NCI-H774 (cell line): ENCODE measurements around the gene SDHAF2.
"Not testable (repeated sequence)": the region's sequence is repeated elsewhere in the genome, so short reads cannot be mapped to it uniquely, and the experiment has no call there.

Experiments used
- DNase-seq: peaks from one replicate; lab custom pipeline; 2025; lab: John Stamatoyannopoulos, UW

Gene SDHAF2

DNA sequence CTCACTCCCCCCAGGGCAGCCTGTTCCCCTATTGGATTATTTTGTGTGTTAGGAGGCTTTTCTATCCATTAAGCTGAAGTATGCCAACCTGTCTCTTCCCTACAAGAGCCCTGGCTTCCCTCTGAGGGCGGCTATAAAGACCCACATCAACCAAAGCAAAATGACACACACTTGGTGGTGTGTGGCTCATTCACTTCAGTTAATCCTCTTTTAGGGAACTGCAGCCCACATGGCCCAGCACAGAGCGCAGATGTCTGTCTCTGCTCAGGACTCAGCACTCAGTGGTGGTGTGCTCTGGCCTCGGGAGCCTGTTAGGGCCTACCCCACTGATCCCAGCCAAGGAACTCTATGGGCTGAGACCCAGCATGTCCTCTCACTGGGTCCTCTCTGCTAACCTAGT lies 46.4 kb downstream of the SDHAF2 start:
- no peak for DNase-seq

DNA sequence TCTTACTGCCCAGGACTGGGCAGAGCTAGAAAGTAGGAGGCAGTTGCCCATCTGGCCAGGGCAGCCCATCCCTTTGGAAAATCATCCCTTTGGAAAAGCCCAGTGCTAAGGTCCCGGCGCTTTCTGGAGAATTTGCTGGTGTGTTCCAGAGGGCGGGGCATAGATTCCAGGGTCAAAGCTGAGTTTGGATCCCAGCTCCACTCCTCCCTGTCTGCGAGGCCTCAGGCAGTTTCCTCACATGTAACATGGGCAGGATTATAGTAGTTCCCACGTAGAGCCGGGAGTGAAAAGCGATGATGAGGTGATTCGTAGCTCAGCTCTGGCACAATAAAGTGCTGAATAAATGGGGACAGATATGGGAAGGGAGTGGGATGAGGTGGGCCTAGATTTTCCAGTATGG lies 47.2 kb downstream of the SDHAF2 start:
- no peak for DNase-seq

- DNase-seq, result peak; percentile 27
Observed at GRCh38 chr11:61477727-61478148, 47.8 kb downstream of the SDHAF2 start.

DNA sequence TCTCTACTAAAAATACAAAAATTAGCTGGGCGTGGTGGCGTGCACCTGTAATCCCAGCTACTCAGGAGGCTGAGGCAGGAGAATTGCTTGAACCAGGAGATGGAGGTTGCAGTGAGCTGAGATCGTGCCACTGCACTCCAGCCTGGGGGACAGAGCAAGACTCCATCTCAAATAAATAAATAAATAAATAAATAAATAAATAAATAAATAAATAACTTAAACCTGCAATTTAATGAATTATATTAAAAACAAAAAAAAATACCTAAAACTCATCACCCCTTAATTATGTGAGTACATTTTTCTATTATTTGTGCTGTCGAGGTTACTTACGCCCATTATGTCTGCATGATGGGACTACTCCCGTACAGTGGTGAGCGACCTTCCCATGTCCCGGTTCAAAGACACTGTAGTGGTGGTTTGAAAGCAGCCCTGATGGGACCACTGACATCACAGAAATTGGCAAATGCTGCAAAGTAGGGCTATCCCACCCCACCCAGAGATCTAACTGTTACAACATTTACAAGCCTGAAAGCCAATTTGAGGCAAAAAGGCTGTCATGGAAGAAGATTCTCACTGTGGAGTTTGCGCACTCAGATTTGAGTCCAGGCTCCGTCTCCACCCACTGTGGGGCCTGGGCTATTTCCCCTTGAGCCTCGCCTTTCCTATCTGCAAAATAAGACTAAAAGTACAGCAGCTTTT lies 49.6 kb downstream of the SDHAF2 start:
- DNase-seq, result not testable (repeated sequence)

- DNase-seq, result no peak
Observed at GRCh38 chr11:61480261-61480993, 50.5 kb downstream of the SDHAF2 start.

- peak; percentile 6 for DNase-seq
Observed at GRCh38 chr11:61480994-61481335, 51.0 kb downstream of the SDHAF2 start.

DNA sequence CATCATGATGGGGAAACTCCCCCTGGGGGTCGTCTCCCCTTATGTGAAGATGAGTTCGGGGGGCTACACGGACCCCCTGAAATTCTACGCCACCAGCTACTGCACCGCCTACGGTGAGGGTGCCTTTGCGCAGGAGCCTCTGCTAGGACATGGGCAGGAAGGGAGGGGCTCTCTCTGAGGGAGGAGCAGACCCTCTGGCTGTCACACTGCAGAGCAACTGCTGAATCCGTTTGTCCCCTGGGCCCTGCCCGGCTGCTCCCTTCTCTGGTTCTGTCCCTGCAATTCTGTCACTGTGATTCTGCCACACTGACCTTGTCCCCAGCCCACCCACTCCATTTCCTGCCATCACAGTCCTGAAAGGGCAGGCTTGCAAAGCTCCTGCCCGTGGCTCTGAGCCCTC lies 51.9 kb downstream of the SDHAF2 start:
- no peak for DNase-seq

- no peak for DNase-seq
Observed at GRCh38 chr11:61482513-61482912, 52.6 kb downstream of the SDHAF2 start.

DNA sequence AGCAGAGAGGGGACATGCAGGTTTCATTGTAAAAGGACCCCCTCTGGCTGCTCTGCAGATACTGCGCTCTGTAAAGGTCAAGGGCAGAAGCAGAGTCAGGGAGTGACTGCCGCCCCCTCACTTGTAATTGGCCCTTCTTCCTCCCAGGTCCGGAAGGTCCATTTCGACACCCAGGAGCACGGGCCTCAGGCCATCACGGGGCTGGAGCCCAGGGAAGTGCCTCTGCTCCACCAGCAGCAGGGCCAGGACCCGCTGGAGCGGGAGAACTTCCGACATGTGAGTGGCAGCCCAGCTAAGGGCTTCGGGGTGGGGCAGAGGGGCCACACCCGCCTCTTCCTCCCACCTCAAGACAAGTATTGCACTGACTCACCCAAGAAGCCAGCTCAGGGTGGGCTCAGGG lies 54.6 kb downstream of the SDHAF2 start:
- no peak for DNase-seq

DNA sequence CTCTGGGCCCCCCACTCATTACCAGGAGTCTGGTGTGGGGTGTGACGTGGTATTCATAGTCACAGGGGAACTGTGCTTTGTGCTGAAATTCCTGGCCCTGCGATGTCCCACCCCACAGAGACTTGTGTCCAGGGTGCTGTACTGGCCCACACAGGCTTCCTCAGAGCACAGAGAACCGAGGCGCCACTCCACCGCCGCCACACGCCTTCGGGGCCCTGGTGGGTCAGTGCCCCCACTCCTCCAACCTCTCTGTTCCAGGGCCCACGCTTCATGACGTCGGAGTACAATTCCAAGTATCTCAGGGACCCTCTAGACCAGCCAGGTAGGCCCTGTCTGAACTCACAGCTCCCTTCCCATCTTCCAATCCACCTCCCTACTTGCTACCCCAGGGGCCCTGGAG lies 55.2 kb downstream of the SDHAF2 start:
- no peak for DNase-seq

DNA sequence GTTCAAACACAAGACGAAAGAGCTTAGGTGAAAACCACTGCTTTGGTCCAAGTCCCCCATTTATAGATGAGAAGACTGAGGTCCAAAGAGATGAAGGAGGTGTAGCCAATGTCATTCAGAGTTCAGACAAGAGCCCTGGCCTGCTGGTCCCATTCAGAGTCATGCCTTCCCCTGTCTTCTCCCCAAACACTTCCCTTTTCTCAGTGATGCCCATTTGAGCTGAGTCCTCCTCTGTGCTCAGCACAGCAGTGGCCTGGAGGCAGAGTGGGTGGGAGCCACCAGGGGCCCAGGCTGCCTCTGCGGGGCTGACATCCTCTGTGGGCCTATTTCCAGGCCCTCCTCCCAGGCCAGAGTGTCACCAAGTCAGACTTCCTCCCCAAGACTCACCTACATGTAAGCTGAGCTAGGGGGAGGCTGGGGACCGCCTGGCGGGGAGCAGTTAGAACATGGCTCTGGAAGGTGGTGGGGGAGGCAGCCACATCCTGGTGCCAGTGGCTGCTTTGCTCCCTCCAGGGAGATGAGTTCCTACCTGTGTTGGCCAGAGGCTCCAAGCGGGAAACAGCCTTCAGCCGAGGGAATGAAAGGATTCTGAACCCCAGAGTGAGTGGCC lies 56.2 kb downstream of the SDHAF2 start:
- DNase-seq, result no peak

DNA sequence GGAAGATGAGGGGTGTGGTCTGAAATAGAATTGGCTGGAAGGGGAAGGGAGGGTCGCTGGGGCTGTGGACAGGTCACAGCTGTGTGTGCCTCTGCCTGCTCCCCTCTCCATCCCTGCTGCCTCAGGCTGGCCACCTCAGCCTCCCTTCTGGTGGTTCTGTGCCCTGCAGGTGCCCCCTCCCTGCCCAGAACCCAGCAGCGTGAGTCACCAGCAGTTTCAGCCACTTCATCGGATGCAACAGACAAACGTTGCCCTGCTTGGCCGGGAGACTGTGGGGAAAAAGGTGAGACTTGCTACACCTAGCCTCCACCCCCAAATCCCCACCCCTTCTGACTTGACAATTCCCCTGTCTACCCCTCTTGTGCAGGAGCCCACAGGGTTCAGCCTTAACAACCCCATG lies 56.9 kb downstream of the SDHAF2 start:
- DNase-seq, result no peak

- DNase-seq, result no peak
Observed at GRCh38 chr11:61487342-61488025, 57.6 kb downstream of the SDHAF2 start.

DNA sequence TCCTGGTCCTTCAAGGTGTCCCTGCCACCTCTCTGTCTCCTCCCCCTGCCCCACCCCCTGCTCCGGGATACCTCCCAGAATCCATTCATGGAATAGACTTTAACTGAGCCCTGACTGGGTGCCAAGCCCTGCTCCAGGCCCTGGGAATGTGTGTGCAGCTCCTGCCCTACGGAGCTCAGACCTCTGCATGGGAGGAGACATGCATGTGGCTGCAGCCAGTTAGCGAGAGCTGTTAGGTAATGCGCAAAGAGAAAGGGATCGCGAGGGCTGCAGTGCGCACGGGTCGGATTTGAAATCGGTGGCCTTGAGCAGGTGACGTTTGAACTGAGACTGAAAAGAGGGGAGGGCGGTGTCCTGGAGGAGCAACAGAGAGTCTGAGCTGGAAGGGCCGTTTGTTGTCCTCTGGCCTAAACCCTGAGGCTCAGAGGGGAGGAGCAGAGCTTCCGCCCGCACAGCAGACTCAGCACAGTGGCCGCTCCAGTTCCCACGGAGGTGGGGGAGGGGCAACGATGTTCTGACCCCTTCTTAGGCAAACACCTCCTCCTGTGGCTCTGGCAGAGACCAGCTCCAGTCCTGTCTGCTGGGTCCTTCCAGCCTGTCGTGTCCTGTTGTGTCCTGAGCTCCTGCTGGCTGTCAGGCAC lies 58.8 kb downstream of the SDHAF2 start:
- DNase-seq, result peak; percentile 58

DNA sequence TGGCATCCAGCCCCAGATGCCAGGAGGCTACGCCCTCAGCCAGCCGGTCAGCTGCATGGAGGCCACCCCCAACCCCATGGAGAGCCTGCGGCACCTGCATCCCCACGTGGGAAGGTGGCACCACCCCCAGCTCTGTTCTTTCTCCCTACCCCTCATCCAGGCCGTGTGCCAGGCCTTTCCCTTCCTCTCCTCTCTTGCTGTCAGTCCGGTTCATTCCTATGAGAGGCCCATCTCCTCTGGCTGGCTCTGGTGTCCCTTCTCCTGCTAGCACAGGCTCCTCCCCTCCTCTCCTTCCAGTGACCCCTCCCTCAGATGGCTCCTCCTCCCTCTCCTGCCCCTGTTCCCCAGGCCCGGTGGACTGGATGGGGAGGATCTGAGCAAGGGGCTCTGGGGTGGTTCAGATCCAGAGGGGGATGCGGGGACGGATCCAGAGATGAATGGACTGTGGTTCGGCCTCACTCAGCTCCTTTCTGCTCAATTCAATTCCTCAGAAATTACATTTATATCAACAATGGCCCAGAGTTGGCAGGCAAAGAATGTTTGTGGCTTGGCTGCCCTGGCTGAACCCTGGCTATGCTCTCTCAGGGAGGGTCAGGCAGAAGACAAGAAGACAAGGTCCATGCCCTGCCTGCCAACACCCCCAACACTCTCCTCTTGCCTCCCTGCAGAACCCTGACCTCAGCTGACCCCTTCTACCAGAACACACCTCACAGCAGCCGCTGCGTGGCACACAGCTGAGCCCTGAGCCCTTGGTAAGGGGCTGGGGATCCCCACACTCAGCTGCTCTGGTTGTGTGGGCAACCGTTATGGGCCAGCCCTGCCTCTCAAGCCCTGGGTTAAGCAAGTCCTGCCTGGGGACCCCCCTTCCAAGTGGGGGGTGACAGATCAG lies 60.2 kb downstream of the SDHAF2 start:
- DNase-seq, result no peak

GRCh38 chr11:61491736-61492395 lies 61.9 kb downstream of the SDHAF2 start:
- no peak for DNase-seq

GRCh38 chr11:61494381-61494961 lies 64.5 kb downstream of the SDHAF2 start:
- DNase-seq, result no peak

DNA sequence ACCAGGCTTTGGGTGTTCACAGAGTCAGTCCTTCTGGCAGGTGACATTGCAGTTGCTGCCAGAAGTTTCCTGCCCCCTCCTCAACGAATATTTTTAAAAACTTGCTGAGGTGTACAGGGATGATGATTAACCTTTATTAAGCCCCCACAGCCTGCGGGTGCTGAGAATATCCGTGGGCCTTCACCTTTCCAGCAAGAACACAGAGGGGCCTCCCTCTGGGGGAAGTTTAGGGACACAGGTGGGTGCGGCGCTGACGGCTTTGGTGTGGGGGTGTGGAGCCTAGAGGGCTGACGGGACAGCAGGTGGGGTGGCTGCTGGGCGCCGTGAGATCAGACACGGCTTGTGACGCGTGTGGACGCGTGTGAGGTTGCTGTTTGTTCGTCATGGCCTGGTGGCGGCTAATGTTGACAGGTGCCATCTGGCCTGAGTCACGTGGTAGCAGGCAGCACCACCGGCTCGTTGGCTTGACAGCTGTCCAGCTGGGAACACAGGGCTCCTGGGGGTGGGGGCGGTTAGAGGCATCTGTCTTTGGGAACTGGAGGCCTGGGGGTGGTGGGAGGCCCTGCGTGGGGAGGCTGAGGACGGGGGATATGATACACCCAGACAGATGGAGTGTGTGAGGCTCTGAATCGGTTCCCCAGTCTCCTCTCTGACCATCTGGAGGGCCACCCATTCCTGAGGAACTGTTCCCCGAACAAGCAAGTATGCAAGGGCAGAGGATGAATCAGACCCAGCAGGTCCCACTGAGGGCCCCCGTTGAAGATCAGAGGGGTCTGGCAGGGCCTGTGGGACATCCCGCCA lies 66.1 kb downstream of the SDHAF2 start:
- peak; percentile 81 for DNase-seq
